ENCODE data around the gene RFC3.

- TF ChIP-seq POLR2A (IDR thresholded peaks at IDR 0.05; ENCODE audit: low read depth) (no peak), EP300 (IDR thresholded peaks at IDR 0.05) (no peak), CTCF (IDR thresholded peaks at IDR 0.05) (no peak), POLR2AphosphoS5 (IDR thresholded peaks at IDR 0.05) (no peak)
These were observed 31.3 kb downstream of the RFC3 start for GRCh38 chr13:33849211-33849610.

Data from esophagus muscularis mucosa (tissue), 4 donors.